WTC11 (cell line): ENCODE results near the gene LIPN. TPM values are rescaled to one million over a fixed set of nuclear protein-coding genes. Genes with fewer than 3 reads are reported as not detected.

Experiments used
- ATAC-seq: fragments of 200-7000 bp; cut with Tn5 transposase; 2 replicates; pipeline ENCODE4 v1.10.0; 2021; ENCODE audit warnings: mild to moderate bottlenecking, moderate library complexity
- CTCF ChIA-PET: fragments of 300-600 bp; sonication (Branson Sonifier 250); formaldehyde crosslinking; loops from one replicate; lab custom pipeline; 2021; ENCODE audit warnings: antibody characterized with exemption; lab: Charles Lee
- POLR2A ChIA-PET: fragments of 350-600 bp; sonication (Branson Sonifier 250); formaldehyde crosslinking; loops from one replicate; lab custom pipeline; 2021; ENCODE audit warnings: antibody characterized with exemption; lab: Charles Lee
- DNase-seq: peaks from one replicate; pipeline ENCODE4 v3.0.0; 2021; ENCODE audit warnings: low spot score
- H3K27ac Mint-ChIP-seq: 2 replicates; pipeline ENCODE4 v1.8.0; 2021; ENCODE audit warnings: mixed read lengths
- H3K27me3 Mint-ChIP-seq: 2 replicates; pipeline ENCODE4 v1.8.0; 2021; ENCODE audit warnings: low read depth, mild to moderate bottlenecking, moderate library complexity, mixed read lengths
- H3K36me3 Mint-ChIP-seq: 2 replicates; pipeline ENCODE4 v1.8.0; 2021; ENCODE audit warnings: mixed read lengths
- H3K4me1 Mint-ChIP-seq: 2 replicates; pipeline ENCODE4 v1.8.0; 2022; ENCODE audit warnings: mixed read lengths
- H3K4me3 Mint-ChIP-seq: 2 replicates; pipeline ENCODE4 v1.8.0; 2021; ENCODE audit warnings: mild to moderate bottlenecking, moderate library complexity, mixed read lengths
- H3K9me3 Mint-ChIP-seq: 2 replicates; pipeline ENCODE4 v1.8.0; 2021; ENCODE audit warnings: mixed read lengths
- ELF4 ChIP-seq: sonication (generic); formaldehyde crosslinking; IDR thresholded peaks from 2 replicates; pipeline ENCODE4 v1.8.1; 2022; ENCODE audit warnings: low read depth, mild to moderate bottlenecking, moderate library complexity, missing genetic modification reagents
- ESRRA ChIP-seq: sonication (generic); formaldehyde crosslinking; IDR thresholded peaks from 2 replicates; pipeline ENCODE4 v1.8.1; 2022; ENCODE audit warnings: mild to moderate bottlenecking, missing genetic modification reagents, borderline replicate concordance
- ETV6 ChIP-seq: sonication (generic); formaldehyde crosslinking; IDR thresholded peaks from 2 replicates; pipeline ENCODE4 v1.8.1; 2022; ENCODE audit warnings: mild to moderate bottlenecking, missing genetic modification reagents
- FOXJ3 ChIP-seq: sonication (generic); formaldehyde crosslinking; IDR thresholded peaks from 2 replicates; pipeline ENCODE4 v1.9.0; 2021; ENCODE audit warnings: missing genetic modification reagents, mild to moderate bottlenecking, borderline replicate concordance
- GABPB1 ChIP-seq: sonication (generic); formaldehyde crosslinking; IDR thresholded peaks from 2 replicates; pipeline ENCODE4 v1.8.1; 2023; ENCODE audit warnings: mild to moderate bottlenecking, missing genetic modification reagents
- JUN ChIP-seq: sonication (generic); formaldehyde crosslinking; IDR thresholded peaks from 2 replicates; pipeline ENCODE4 v1.8.0; 2023; ENCODE audit warnings: mild to moderate bottlenecking, missing genetic modification reagents
- MXD4 ChIP-seq: fragments of 250-450 bp; sonication (Bioruptor Pico); IDR thresholded peaks from 2 replicates; pipeline ENCODE4 v1.8.0; 2021; ENCODE audit warnings: mild to moderate bottlenecking, moderate library complexity, borderline replicate concordance
- MYBL2 ChIP-seq: sonication (generic); formaldehyde crosslinking; IDR thresholded peaks from 2 replicates; pipeline ENCODE4 v1.8.1; 2023; ENCODE audit warnings: mild to moderate bottlenecking, moderate library complexity, missing genetic modification reagents
- NFE2L1 ChIP-seq: sonication (generic); formaldehyde crosslinking; IDR thresholded peaks from 2 replicates; pipeline ENCODE4 v1.8.1; 2023; ENCODE audit warnings: missing genetic modification reagents
- NFYB ChIP-seq: sonication (generic); formaldehyde crosslinking; conservative IDR thresholded peaks from 2 replicates; pipeline ENCODE4 v1.8.0; 2022; ENCODE audit warnings: low read depth, missing genetic modification reagents
- RORB ChIP-seq: fragments of 250-450 bp; sonication (Bioruptor Pico); IDR thresholded peaks from 2 replicates; pipeline ENCODE4 v1.9.0; 2021; ENCODE audit warnings: mild to moderate bottlenecking
- ZBTB21 ChIP-seq: sonication (generic); formaldehyde crosslinking; IDR thresholded peaks from 2 replicates; pipeline ENCODE4 v1.8.1; 2023; ENCODE audit warnings: mild to moderate bottlenecking, missing genetic modification reagents, borderline replicate concordance
- ZNF317 ChIP-seq: sonication (generic); formaldehyde crosslinking; IDR thresholded peaks from 2 replicates; pipeline ENCODE4 v1.8.1; 2023; ENCODE audit warnings: low read depth, mild to moderate bottlenecking, moderate library complexity, missing genetic modification reagents, borderline replicate concordance
- total RNA-seq: library from RNA; stranded (reverse); gene quantifications from 3 replicates; pipeline ENCODE4 v1.2.3, GENCODE V29; 2021
- TF ChIP-seq, protein P1 (sequence below): sonication (generic); formaldehyde crosslinking; conservative IDR thresholded peaks from 2 replicates; pipeline ENCODE4 v1.8.1; 2023; ENCODE audit warnings: mild to moderate bottlenecking, low read depth, missing genetic modification reagents, moderate library complexity
- TF ChIP-seq, protein P2 (sequence below): sonication (generic); formaldehyde crosslinking; IDR thresholded peaks from 2 replicates; pipeline ENCODE4 v1.8.1; 2022; ENCODE audit warnings: mild to moderate bottlenecking, missing genetic modification reagents, moderate library complexity, borderline replicate concordance
- TF ChIP-seq, protein P3 (sequence below): sonication (generic); formaldehyde crosslinking; IDR thresholded peaks from 2 replicates; pipeline ENCODE4 v1.8.0; 2022; ENCODE audit warnings: mild to moderate bottlenecking, missing genetic modification reagents
- TF ChIP-seq, protein P4 (sequence below): sonication (generic); formaldehyde crosslinking; IDR thresholded peaks from 2 replicates; pipeline ENCODE4 v1.8.0; 2023; ENCODE audit warnings: missing genetic modification reagents
- TF ChIP-seq, protein P5 (sequence below): sonication (generic); formaldehyde crosslinking; IDR thresholded peaks from 2 replicates; pipeline ENCODE4 v1.8.1; 2023; ENCODE audit warnings: mild to moderate bottlenecking, missing genetic modification reagents, moderate library complexity
- TF ChIP-seq, protein P6 (sequence below): fragments of 200-600 bp; IDR thresholded peaks from 2 replicates; pipeline ENCODE4 v1.8.0; 2022; ENCODE audit warnings: antibody characterized with exemption
- TF ChIP-seq, protein P7 (sequence below): fragments of 250-450 bp; sonication (Bioruptor Pico); IDR thresholded peaks from 2 replicates; pipeline ENCODE4 v1.9.0; 2021; ENCODE audit warnings: mild to moderate bottlenecking, borderline replicate concordance

LIPN gene
- total RNA-seq, 1 experiment from 2014 or later = not detected

DNA sequence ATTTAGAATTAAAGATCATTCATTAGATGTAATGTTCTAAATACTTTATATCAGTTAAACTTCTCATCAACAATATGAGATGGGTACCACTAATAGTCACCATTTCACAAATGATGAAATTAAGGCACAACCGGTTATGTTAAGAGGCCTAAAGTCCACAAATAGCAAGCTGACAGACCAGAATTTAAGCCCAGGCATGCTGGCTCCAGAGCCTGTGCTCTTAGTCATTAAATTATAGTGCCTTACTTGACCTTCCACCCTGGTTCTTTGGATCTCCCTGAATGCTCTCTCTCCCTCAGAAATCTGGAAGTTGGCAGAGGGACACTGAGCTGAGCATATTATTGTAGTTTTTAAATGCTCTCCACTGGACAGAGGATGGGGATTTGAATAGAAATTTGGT lies 3.6 kb downstream of the LIPN start (continued):
- TF ChIP-seq, protein P1, sequence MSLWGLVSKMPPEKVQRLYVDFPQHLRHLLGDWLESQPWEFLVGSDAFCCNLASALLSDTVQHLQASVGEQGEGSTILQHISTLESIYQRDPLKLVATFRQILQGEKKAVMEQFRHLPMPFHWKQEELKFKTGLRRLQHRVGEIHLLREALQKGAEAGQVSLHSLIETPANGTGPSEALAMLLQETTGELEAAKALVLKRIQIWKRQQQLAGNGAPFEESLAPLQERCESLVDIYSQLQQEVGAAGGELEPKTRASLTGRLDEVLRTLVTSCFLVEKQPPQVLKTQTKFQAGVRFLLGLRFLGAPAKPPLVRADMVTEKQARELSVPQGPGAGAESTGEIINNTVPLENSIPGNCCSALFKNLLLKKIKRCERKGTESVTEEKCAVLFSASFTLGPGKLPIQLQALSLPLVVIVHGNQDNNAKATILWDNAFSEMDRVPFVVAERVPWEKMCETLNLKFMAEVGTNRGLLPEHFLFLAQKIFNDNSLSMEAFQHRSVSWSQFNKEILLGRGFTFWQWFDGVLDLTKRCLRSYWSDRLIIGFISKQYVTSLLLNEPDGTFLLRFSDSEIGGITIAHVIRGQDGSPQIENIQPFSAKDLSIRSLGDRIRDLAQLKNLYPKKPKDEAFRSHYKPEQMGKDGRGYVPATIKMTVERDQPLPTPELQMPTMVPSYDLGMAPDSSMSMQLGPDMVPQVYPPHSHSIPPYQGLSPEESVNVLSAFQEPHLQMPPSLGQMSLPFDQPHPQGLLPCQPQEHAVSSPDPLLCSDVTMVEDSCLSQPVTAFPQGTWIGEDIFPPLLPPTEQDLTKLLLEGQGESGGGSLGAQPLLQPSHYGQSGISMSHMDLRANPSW (CRISPR knock-in tag) = no peak
- TF ChIP-seq ELF4 (CRISPR knock-in tag) = no peak
- TF ChIP-seq RORB (CRISPR knock-in tag) = no peak
- TF ChIP-seq JUN (CRISPR knock-in tag) = no peak
- no peak for TF ChIP-seq GABPB1
- TF ChIP-seq MYBL2 (CRISPR knock-in tag) = no peak
- TF ChIP-seq, protein P2, sequence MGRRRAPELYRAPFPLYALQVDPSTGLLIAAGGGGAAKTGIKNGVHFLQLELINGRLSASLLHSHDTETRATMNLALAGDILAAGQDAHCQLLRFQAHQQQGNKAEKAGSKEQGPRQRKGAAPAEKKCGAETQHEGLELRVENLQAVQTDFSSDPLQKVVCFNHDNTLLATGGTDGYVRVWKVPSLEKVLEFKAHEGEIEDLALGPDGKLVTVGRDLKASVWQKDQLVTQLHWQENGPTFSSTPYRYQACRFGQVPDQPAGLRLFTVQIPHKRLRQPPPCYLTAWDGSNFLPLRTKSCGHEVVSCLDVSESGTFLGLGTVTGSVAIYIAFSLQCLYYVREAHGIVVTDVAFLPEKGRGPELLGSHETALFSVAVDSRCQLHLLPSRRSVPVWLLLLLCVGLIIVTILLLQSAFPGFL (CRISPR knock-in tag) = no peak
- TF ChIP-seq ZBTB21 (CRISPR knock-in tag) = no peak
- no peak for TF ChIP-seq FOXJ3
- TF ChIP-seq, protein P3, sequence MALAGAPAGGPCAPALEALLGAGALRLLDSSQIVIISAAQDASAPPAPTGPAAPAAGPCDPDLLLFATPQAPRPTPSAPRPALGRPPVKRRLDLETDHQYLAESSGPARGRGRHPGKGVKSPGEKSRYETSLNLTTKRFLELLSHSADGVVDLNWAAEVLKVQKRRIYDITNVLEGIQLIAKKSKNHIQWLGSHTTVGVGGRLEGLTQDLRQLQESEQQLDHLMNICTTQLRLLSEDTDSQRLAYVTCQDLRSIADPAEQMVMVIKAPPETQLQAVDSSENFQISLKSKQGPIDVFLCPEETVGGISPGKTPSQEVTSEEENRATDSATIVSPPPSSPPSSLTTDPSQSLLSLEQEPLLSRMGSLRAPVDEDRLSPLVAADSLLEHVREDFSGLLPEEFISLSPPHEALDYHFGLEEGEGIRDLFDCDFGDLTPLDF (CRISPR knock-in tag) = no peak

DNA sequence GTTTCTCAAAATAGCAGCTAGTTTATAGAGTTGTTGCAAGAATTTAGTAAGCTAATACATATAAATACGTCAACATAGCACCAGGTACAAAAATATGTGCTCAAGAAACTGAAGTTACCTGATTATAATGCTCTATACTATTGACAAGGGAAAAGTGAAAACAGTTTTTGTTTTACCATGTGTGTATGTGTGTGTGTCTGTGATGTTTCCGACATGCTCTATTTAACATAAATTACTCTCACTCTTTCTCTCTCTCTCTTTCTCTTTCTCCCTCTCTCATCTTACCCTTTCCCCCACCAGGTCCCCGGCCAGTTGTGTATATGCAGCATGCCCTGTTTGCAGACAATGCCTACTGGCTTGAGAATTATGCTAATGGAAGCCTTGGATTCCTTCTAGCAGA lies 4.3 kb downstream of the LIPN start:
- ATAC-seq (no peak), DNase-seq (no peak)
- Mint-ChIP-seq H3K9me3 (no peaks in the 10 kb centered on the region), H3K4me1 (peaks cover 10% of the 10 kb centered on the region; the same call in 1 of the 2 replicates), H3K27me3 (0 out of 2 replicates have a peak, but pooled peaks cover 3% of the 10 kb centered on the region), H3K36me3 (no peaks in the 10 kb centered on the region), H3K4me3 (no peak overlapping the region), H3K27ac (no peak overlapping the region)
- ChIA-PET POLR2A (no interaction called here), CTCF (interaction anchor here (2.3 kb wide), 1 partner anchor 36 kb away, joined by 7 read pairs; no protein-coding TSS in a partner anchor)
- TF ChIP-seq ZBTB21 (CRISPR knock-in tag) (no peak), ETV6 (CRISPR knock-in tag) (no peak), ZNF317 (CRISPR knock-in tag) (no peak), NFE2L1 (CRISPR knock-in tag) (no peak)

DNA sequence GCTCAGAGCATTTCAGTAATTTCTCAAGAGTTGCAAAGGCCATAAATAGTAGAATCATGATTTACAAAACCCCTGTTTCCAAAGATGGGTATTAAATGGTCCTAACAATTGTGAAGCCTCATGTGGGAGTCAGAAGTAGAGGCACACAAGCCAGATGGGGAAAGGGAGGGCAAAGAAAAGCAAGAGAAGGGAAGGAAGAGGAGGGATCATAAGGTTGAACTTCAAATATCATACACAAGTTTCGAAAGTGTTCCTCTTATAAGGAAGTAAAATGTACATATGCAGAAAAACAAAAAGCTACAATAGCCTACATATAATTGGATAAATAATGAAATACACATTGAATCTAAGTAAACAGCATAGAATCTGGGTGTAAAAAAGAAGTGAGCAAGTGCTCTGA lies 6.0 kb downstream of the LIPN start:
- Mint-ChIP-seq H3K36me3 (no peaks in the 10 kb centered on the region), H3K9me3 (no peaks in the 10 kb centered on the region), H3K27me3 (no peaks in the 10 kb centered on the region), H3K27ac (0 out of 2 replicates have a peak overlapping the region, but pooled peaks have one; percentile 50), H3K4me1 (peaks cover 10% of the 10 kb centered on the region; the same call in 1 of the 2 replicates), H3K4me3 (no peak overlapping the region)
- ChIA-PET POLR2A (no interaction called here), CTCF (no interaction called here)
- ATAC-seq (no peak), DNase-seq (no peak)
- no peak for TF ChIP-seq ZNF317 (CRISPR knock-in tag)
- TF ChIP-seq, protein P4, sequence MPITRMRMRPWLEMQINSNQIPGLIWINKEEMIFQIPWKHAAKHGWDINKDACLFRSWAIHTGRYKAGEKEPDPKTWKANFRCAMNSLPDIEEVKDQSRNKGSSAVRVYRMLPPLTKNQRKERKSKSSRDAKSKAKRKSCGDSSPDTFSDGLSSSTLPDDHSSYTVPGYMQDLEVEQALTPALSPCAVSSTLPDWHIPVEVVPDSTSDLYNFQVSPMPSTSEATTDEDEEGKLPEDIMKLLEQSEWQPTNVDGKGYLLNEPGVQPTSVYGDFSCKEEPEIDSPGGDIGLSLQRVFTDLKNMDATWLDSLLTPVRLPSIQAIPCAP (CRISPR knock-in tag) = no peak
- no peak for TF ChIP-seq ESRRA (CRISPR knock-in tag)
- TF ChIP-seq, protein P5, sequence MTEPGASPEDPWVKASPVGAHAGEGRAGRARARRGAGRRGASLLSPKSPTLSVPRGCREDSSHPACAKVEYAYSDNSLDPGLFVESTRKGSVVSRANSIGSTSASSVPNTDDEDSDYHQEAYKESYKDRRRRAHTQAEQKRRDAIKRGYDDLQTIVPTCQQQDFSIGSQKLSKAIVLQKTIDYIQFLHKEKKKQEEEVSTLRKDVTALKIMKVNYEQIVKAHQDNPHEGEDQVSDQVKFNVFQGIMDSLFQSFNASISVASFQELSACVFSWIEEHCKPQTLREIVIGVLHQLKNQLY (CRISPR knock-in tag) = no peak
- no peak for TF ChIP-seq MXD4
- TF ChIP-seq, protein P6, sequence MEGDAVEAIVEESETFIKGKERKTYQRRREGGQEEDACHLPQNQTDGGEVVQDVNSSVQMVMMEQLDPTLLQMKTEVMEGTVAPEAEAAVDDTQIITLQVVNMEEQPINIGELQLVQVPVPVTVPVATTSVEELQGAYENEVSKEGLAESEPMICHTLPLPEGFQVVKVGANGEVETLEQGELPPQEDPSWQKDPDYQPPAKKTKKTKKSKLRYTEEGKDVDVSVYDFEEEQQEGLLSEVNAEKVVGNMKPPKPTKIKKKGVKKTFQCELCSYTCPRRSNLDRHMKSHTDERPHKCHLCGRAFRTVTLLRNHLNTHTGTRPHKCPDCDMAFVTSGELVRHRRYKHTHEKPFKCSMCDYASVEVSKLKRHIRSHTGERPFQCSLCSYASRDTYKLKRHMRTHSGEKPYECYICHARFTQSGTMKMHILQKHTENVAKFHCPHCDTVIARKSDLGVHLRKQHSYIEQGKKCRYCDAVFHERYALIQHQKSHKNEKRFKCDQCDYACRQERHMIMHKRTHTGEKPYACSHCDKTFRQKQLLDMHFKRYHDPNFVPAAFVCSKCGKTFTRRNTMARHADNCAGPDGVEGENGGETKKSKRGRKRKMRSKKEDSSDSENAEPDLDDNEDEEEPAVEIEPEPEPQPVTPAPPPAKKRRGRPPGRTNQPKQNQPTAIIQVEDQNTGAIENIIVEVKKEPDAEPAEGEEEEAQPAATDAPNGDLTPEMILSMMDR = no peak
- no peak for TF ChIP-seq NFYB (CRISPR knock-in tag)
- no peak for TF ChIP-seq ETV6 (CRISPR knock-in tag)
- TF ChIP-seq, protein P7, sequence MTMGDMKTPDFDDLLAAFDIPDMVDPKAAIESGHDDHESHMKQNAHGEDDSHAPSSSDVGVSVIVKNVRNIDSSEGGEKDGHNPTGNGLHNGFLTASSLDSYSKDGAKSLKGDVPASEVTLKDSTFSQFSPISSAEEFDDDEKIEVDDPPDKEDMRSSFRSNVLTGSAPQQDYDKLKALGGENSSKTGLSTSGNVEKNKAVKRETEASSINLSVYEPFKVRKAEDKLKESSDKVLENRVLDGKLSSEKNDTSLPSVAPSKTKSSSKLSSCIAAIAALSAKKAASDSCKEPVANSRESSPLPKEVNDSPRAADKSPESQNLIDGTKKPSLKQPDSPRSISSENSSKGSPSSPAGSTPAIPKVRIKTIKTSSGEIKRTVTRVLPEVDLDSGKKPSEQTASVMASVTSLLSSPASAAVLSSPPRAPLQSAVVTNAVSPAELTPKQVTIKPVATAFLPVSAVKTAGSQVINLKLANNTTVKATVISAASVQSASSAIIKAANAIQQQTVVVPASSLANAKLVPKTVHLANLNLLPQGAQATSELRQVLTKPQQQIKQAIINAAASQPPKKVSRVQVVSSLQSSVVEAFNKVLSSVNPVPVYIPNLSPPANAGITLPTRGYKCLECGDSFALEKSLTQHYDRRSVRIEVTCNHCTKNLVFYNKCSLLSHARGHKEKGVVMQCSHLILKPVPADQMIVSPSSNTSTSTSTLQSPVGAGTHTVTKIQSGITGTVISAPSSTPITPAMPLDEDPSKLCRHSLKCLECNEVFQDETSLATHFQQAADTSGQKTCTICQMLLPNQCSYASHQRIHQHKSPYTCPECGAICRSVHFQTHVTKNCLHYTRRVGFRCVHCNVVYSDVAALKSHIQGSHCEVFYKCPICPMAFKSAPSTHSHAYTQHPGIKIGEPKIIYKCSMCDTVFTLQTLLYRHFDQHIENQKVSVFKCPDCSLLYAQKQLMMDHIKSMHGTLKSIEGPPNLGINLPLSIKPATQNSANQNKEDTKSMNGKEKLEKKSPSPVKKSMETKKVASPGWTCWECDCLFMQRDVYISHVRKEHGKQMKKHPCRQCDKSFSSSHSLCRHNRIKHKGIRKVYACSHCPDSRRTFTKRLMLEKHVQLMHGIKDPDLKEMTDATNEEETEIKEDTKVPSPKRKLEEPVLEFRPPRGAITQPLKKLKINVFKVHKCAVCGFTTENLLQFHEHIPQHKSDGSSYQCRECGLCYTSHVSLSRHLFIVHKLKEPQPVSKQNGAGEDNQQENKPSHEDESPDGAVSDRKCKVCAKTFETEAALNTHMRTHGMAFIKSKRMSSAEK (CRISPR knock-in tag) = no peak
